Fibroblast of lung (primary cell): ENCODE results near the gene HSD3B7. TPM values are rescaled to one million over a fixed set of nuclear protein-coding genes. Genes with fewer than 3 reads are reported as not detected.

Experiments used
- DNase-seq, 2 donors: peaks; one replicate each; pipeline versions ENCODE4 v3.0.0 to v3.0.0-alpha.2; 2010; ENCODE audit warnings: low read depth in 2 of 2
- H2AFZ ChIP-seq: 2 replicates; pipeline ENCODE4 v1.5.1; 2012; ENCODE audit warnings: low read length, control low read depth, inconsistent platforms
- H3K27ac ChIP-seq: 2 replicates; pipeline ENCODE4 v1.5.1; 2011; ENCODE audit warnings: low read length, control low read depth; ENCODE audit not compliant: insufficient read depth
- H3K27me3 ChIP-seq: 2 replicates; pipeline ENCODE4 v1.5.1; 2011; ENCODE audit warnings: mild to moderate bottlenecking, low read length; ENCODE audit not compliant: control insufficient read depth, insufficient read depth
- H3K36me3 ChIP-seq: 2 replicates; pipeline ENCODE4 v1.5.1; 2011; ENCODE audit warnings: low read length; ENCODE audit not compliant: control insufficient read depth, insufficient read depth
- H3K4me1 ChIP-seq: 2 replicates; pipeline ENCODE4 v1.5.1; 2011; ENCODE audit warnings: low read length; ENCODE audit not compliant: control insufficient read depth, insufficient read depth; ENCODE audit errors: extremely low read depth
- H3K4me2 ChIP-seq: 2 replicates; pipeline ENCODE4 v1.5.1; 2011; ENCODE audit warnings: low read length, control low read depth; ENCODE audit not compliant: insufficient read depth; ENCODE audit errors: extremely low read depth
- H3K4me3 ChIP-seq, 4 experiments: fragments of 200-600 bp in 1 of 4; sonication (generic) in 1 of 4; replicated peaks in 1 of 4; 2 replicates each; pipeline ENCODE4 v1.5.1; 2011 to 2016; ENCODE audit warnings: low read length in 4 of 4, low read depth in 3 of 4, mild to moderate bottlenecking in 3 of 4, control low read depth in 2 of 4, inconsistent platforms in 1 of 4, mixed read lengths in 1 of 4; ENCODE audit not compliant: insufficient read depth in 1 of 4; ENCODE audit errors: control extremely low read depth in 1 of 4
- H3K79me2 ChIP-seq: 2 replicates; pipeline ENCODE4 v1.5.1; 2012; ENCODE audit warnings: mild to moderate bottlenecking, low read length, inconsistent platforms; ENCODE audit not compliant: control insufficient read depth, insufficient read depth
- H3K9ac ChIP-seq: 2 replicates; pipeline ENCODE4 v1.5.1; 2011; ENCODE audit warnings: mild to moderate bottlenecking, low read length, control low read depth; ENCODE audit not compliant: insufficient read depth
- H3K9me3 ChIP-seq: 2 replicates; pipeline ENCODE4 v1.5.1; 2012; ENCODE audit warnings: low read depth, low read length; ENCODE audit not compliant: control insufficient read depth, insufficient read depth
- H4K20me1 ChIP-seq: 2 replicates; pipeline ENCODE4 v1.5.1; 2011; ENCODE audit warnings: low read length; ENCODE audit not compliant: control insufficient read depth, insufficient read depth; ENCODE audit errors: extremely low read depth
- EZH2 ChIP-seq: IDR thresholded peaks from 2 replicates; pipeline ENCODE4 v1.5.1; 2012; ENCODE audit warnings: low read length, control low read depth, mild to moderate bottlenecking; ENCODE audit errors: missing control alignments
- polyA plus RNA-seq, 2 donors: library from polyadenylated mRNA; depleted of rRNA in 1 of 2; stranded (reverse) in 1 of 2; unstranded in 1 of 2; fragments of >200 nt; gene quantifications; 2 replicates each; pipeline ENCODE4 v1.2.1, GENCODE V29; 2011 to 2012; ENCODE audit warnings: missing spikeins in 1 of 2
- total RNA-seq: library from RNA; depleted of rRNA; stranded (reverse); fragments of >200 nt; gene quantifications from 2 replicates; pipeline ENCODE4 v1.2.1, GENCODE V29; 2014
- TF ChIP-seq, protein P1 (sequence below), 2 donors: IDR thresholded peaks in 1 of 2; conservative IDR thresholded peaks in 1 of 2; 1 replicate in 1 of 2; 2 replicates in 1 of 2; pipeline ENCODE4 v1.5.1; 2011 to 2012; ENCODE audit warnings: low read length in 2 of 2, control low read depth in 1 of 2, inconsistent platforms in 1 of 2, low read depth in 1 of 2, mild to moderate bottlenecking in 1 of 2

HSD3B7 gene
- total and polyA plus RNA-seq, 2 donors (not counting 1 experiment from before 2014, with no cell fraction given) = 13.2 to 47.9 TPM

DNA sequence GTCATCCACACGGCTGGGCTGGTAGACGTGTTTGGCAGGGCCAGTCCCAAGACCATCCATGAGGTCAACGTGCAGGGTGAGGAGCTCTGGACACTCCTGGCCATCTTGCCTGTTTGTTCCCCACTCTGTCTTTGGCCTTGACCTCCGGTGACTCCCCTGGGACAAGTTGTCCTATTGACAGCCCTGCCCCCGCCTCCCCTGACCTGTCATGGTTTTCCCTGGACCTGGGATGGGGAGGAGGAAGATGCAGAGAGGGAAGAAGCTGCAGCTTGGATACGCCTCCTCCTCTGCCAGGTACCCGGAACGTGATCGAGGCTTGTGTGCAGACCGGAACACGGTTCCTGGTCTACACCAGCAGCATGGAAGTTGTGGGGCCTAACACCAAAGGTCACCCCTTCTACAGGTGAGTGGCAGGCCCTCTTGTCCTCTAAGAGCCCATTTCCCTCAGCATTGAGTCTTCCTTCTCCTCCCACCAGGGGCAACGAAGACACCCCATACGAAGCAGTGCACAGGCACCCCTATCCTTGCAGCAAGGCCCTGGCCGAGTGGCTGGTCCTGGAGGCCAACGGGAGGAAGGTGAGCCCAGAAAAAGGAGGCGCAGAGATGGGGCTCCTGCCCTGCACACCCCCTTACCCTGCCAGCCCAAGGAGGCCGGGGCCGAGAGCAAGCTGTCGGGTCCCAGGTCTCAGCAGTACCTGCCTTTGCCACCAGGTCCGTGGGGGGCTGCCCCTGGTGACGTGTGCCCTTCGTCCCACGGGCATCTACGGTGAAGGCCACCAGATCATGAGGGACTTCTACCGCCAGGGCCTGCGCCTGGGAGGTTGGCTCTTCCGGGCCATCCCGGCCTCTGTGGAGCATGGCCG, 1.4 kb downstream of the HSD3B7 start:
- no peaks in the 10 kb centered on the region for H3K27me3 ChIP-seq
- peak overlapping the region in 1 of 4 experiments; percentile 63 for H3K4me3 ChIP-seq
- no peak for DNase-seq
- H3K4me1 ChIP-seq = peaks cover 11% of the 10 kb centered on the region
- no peaks in the 10 kb centered on the region for H4K20me1 ChIP-seq
- no peak overlapping the region for H2AFZ ChIP-seq
- H3K79me2 ChIP-seq = no peaks in the 10 kb centered on the region
- no peak for TF ChIP-seq EZH2
- no peak overlapping the region for H3K9ac ChIP-seq
- H3K27ac ChIP-seq = peak overlapping the region; percentile 69
- peaks cover 16% of the 10 kb centered on the region for H3K36me3 ChIP-seq
- no peaks in the 10 kb centered on the region for H3K9me3 ChIP-seq
- no peak overlapping the region for H3K4me2 ChIP-seq

DNA sequence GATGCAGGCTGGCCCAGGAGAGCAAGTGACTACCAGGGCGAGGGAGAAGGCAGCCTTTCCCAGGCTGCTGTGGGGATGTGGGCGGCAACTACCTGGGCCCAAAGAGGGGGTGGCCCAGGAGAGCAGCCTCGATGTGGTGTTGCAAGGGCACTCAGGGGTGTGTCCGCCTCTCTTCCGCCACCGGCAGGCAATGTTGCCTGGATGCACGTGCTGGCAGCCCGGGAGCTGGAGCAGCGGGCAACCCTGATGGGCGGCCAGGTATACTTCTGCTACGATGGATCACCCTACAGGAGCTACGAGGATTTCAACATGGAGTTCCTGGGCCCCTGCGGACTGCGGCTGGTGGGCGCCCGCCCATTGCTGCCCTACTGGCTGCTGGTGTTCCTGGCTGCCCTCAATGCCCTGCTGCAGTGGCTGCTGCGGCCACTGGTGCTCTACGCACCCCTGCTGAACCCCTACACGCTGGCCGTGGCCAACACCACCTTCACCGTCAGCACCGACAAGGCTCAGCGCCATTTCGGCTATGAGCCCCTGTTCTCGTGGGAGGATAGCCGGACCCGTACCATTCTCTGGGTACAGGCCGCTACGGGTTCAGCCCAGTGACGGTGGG, 2.7 kb downstream of the HSD3B7 start:
- Histone ChIP-seq H2AFZ (no peak overlapping the region), H3K79me2 (no peaks in the 10 kb centered on the region), H3K36me3 (peaks cover 13% of the 10 kb centered on the region), H3K9ac (no peak overlapping the region), H4K20me1 (no peaks in the 10 kb centered on the region), H3K4me3 (no peak overlapping the region), H3K9me3 (no peaks in the 10 kb centered on the region), H3K4me1 (peaks cover 11% of the 10 kb centered on the region), H3K27me3 (no peaks in the 10 kb centered on the region), H3K27ac (no peak overlapping the region), H3K4me2 (no peak overlapping the region)
- TF ChIP-seq, protein P1, sequence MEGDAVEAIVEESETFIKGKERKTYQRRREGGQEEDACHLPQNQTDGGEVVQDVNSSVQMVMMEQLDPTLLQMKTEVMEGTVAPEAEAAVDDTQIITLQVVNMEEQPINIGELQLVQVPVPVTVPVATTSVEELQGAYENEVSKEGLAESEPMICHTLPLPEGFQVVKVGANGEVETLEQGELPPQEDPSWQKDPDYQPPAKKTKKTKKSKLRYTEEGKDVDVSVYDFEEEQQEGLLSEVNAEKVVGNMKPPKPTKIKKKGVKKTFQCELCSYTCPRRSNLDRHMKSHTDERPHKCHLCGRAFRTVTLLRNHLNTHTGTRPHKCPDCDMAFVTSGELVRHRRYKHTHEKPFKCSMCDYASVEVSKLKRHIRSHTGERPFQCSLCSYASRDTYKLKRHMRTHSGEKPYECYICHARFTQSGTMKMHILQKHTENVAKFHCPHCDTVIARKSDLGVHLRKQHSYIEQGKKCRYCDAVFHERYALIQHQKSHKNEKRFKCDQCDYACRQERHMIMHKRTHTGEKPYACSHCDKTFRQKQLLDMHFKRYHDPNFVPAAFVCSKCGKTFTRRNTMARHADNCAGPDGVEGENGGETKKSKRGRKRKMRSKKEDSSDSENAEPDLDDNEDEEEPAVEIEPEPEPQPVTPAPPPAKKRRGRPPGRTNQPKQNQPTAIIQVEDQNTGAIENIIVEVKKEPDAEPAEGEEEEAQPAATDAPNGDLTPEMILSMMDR (conservative IDR thresholded peaks at IDR 0.05 in 1 of 2, IDR thresholded peaks at IDR 0.05 in 1 of 2; ENCODE audit: low read depth in 1 of 2, low read length in 2 of 2) = no peak
- no peak for DNase-seq

DNA sequence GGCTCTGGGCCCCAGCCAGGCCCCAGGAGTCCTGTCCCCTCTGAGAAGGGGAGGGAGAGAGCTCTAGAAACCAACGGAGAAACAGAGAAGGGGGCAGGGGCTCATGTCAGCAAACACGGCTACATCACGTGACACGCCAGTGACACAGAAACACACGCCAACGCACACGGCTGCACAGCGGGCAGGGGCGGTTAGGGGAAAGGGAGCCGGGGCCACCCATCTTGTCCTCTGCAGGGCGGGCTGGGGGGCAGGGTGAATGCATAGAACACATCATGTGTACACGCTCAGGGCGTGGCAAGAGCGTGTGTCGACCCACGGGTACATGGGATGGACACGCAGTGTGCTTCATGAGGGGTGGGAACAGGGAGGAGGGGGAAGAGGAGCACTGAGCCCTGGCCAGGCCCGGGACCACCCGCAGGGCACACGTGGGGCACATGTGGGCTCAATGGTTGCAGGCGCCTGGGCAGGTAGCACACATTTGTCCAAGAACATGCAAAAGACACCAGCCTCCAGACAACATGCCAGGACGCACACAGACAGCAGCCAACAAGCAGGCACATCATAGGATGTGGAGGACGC, 4.6 kb downstream of the HSD3B7 start:
- no peaks in the 10 kb centered on the region for H4K20me1 ChIP-seq
- no peak overlapping the region for H3K9ac ChIP-seq
- H3K36me3 ChIP-seq = peaks cover 10% of the 10 kb centered on the region
- no peak overlapping the region for H3K4me3 ChIP-seq
- H2AFZ ChIP-seq = no peak overlapping the region
- TF ChIP-seq, protein P1 (conservative IDR thresholded peaks at IDR 0.05 in 1 of 2, IDR thresholded peaks at IDR 0.05 in 1 of 2; ENCODE audit: low read depth in 1 of 2, low read length in 2 of 2) = no peak
- no peak for TF ChIP-seq EZH2
- DNase-seq = no peak
- H3K27ac ChIP-seq = no peak overlapping the region
- no peaks in the 10 kb centered on the region for H3K27me3 ChIP-seq
- no peaks in the 10 kb centered on the region for H3K79me2 ChIP-seq
- no peak overlapping the region for H3K4me2 ChIP-seq
- peaks cover 11% of the 10 kb centered on the region for H3K4me1 ChIP-seq
- H3K9me3 ChIP-seq = no peaks in the 10 kb centered on the region
